HUDEP-2 (cell line): ENCODE measurements around the gene C16orf95.
A peak's percentile ranks its signal among the peaks of the same experiment; 100 is the strongest.

Experiments
- DNase-seq, 76 experiments: peaks; one replicate each; lab custom pipeline; 2025; ENCODE audit not compliant: unreplicated experiment in 76 of 76; lab: John Stamatoyannopoulos, UW

Gene C16orf95

DNA sequence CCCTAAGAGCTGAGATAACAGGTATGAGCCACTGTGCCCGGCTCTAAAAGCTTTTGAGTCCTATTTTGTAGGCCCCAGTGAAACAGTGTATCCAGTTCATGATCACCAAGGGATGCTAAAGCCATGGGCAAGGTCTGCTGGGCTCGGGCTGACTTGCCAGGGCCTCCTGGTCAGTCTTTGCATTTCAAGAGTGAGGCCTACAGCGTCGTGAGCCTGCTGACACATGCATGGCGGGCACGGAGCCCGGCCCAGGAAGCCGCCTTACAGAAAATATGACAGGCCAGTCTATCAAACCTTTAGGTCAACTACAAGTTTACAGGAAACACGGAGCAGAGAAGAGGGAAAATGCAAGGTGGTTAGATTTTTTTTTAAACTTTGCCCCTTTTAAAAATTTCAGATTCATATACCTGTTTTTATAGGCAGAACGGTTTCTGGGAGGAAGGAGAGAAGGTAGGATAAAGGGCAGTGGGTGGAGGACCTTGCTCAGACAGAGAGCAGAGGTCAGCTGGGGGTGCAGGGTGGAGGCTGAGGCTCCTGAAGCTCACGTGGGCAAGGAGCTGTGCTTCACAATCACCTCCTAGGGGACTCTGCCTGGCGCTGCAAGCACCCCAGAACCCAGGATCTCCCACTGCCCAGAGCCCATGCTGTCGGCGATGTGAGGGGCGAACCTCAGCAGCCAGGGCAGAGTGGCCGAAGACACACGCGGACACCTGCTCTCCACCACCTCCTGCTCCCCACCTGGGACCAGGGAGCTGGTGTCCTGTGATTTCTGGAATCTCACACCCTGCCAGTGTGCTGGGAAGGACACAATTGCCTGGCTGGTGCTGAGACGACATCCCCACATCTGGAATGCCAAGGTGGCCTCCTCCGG is 21.3 kb downstream of the C16orf95 start:
- no peak for DNase-seq

DNA sequence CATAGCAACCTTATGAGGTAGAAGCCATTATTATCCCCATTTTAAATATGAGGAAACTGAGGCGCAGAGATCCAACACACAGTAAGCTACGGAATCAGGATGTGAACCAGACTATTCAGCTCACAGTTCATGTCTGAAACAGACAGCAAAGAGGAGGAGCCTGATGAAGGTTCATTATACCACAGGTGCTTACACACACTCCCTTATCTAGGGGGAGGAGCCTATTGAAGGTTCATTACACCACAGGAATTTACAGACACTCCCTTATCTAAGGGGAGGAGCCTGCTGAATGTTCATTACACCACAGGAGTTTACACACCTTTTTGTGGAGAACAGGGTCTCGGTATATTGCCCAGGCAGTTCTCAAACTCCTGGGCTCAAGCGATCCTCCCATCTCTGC is 21.9 kb downstream of the C16orf95 start:
- peak in 21 of 76 experiments; percentile 3 to 49 (median 19) for DNase-seq

DNA sequence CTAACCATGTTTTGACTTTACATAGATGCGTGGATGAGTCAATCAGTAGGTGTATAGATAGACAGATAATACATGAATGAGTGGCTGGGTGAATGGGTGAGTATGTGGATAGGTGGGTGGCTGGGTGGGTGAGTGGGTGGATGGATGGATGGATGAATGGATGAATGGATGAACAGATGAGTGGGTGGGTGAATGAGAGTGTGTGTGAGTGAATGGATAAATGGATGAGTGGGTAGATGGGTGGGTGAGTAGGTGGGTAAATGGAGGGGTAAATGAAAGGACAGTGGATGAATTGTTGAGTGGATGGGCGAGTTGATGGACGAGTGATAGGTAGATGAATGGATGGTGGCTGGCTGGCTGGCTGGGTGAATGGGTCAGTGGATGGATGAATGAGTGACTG is 23.2 kb downstream of the C16orf95 start:
- DNase-seq = no peak

- no peak for DNase-seq
Measured at GRCh38 chr16:87291944-87292343, 25.2 kb downstream of the C16orf95 start.

- DNase-seq = no peak
Measured at GRCh38 chr16:87288753-87289362, 28.3 kb downstream of the C16orf95 start.

- no peak for DNase-seq
Measured at GRCh38 chr16:87286839-87287626, 30.2 kb downstream of the C16orf95 start.

- DNase-seq = no peak
Measured at GRCh38 chr16:87284183-87284582, 33.0 kb downstream of the C16orf95 start.

- DNase-seq = no peak
Measured at GRCh38 chr16:87279094-87279658, 38.0 kb downstream of the C16orf95 start.

DNA sequence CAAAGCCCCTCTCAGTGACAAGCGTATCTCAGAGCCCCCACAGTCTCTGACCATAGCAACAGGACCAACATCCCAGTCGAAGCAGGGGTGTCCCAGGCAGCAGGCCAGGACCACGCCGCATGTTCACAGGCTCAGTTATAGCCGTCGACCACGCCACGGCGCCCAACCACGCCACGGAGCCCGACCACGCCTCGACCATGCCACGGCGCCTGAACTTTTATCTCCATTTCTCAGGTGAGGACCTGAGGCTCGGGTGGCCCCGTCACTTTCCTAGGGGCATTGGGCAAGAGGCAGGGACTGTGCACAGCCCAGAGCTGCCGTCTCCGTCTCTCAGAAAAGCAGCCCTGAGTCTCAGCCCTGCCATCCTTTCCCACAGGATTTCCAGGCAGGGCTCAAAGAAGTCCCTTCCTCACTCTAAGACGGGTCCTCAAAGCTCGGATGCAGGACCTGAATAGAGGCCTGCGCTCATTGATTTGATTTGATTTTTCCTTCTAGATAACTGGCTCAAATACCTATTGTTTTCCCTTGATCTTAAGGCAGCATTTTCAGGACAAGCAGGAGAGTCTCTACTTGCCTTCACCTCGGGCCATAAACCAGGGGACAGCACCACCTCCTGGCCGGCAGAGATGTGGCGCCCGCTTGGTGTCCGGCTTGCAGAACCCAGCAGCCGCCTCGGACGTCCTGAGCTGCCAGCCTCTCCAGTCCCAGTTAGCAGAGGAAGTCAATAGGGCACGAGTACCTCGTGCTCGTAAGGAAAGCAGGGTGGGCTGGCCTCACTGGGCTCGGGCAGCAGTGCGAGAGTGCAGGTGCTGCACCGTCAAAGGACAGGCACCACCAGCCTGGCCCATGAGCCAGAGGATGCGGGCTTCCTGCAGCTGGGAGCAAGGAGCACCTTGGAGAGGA is 38.8 kb downstream of the C16orf95 start:
- peak in 50 of 76 experiments; percentile 3 to 69 (median 33) for DNase-seq

DNA sequence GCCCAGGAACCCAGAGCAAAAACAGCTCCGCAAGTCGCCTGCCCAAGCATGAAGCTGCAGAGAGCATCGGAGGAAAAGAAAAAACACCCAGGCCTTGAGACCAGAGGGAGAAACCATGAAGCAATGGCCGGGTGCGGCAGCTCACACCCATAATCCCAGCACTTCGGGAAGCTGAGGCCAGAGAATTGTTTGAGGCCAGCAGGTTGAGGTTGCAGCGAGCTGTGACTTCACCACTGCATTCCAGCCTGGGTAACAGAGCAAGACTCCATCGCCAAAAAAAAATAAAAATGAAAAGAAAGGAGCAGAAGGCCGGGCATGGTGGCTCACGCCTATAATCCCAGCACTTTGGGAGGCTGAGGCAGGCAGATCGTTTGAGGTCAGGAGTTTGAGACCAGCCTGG is 40.3 kb downstream of the C16orf95 start:
- no peak for DNase-seq

DNA sequence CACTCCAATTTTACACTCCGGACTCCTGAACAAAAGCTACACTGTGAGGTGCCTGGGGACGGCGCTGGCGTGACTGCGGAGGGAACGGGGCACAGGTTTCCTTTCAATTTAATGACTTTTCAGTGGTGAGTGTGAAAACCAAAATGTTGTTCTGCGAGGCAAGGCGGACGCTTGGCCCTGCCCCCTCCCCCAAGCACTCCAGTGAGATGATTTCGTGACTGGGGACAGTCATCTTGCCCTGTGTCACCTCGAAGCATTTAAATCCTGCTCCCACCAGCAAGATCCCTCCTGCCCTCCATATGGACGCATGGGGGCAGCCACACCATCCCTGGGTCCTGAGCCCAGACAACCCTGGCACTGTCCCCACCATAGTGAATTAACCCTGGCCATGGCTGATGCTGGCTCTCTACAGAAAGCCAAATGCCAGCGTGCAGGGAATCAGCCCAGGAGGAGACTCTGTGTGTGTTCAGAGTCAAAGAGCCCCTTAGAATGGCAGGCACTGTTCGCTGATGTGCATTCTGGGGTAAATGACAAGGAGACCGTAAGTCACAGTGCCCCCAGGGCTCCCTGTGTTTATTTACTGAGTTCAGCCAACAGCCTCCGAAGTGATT is 41.0 kb downstream of the C16orf95 start:
- DNase-seq = no peak

DNA sequence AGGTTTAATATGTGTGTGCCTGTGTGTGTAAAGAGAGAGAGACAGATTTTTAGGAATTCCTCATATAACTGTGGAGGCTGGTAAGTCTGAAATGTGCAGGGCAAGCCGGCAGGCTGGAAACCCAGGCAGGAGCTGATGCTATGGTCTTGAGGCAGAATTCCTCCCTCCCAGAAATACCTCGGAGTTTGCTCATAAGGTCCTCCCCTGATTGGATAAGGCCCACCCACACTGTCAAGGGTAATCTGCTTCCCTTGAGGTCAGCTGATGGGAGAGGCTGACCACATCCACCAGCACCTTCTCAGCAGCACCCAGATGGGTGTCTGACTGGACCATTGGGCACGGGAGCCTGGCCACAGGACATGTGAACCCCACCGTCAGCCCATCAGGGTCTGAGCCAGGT is 42.4 kb downstream of the C16orf95 start:
- DNase-seq = no peak

- DNase-seq = no peak
Measured at GRCh38 chr16:87273471-87274030, 43.6 kb downstream of the C16orf95 start.

DNA sequence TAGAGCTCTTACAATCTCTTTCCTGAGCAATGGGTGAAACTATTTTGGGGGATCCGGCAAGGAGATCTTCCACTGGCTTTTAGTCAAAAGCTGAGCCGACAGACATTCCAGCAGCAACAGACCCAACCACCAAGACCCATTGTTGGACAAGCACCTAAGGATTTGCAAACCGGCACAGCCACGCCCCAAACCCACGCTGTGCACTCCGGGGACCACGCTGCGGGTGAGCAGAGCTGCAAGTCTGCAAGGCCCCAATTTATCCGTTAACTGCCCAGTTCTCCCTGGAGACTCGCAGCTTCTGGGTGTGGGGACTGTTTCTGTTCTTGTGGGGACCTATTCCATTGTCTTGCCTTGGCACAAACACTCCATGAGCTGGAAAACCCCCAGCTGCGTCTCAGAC is 45.9 kb downstream of the C16orf95 start:
- no peak for DNase-seq

- DNase-seq = no peak
Measured at GRCh38 chr16:87267566-87267965, 49.6 kb downstream of the C16orf95 start.

DNA sequence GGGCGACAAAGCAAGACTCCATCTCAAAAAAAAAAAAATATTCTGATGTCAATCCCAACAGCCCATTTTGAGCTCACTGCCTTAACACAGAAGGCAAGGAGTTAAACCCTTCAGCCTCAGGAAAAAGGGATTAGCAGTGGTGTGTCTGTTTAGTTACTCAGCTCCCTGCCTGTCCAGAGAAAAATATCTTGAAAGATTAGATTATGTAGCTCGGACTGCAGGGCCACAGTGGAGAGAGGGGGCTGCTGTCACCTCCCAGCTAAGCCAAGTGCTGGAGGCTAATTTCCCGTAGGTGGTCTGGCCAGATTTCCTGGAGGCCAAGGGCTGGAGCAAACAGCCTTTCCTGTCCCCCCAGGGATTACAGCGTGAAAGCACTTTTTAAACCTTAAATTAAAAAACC is 50.3 kb downstream of the C16orf95 start:
- DNase-seq = no peak

DNA sequence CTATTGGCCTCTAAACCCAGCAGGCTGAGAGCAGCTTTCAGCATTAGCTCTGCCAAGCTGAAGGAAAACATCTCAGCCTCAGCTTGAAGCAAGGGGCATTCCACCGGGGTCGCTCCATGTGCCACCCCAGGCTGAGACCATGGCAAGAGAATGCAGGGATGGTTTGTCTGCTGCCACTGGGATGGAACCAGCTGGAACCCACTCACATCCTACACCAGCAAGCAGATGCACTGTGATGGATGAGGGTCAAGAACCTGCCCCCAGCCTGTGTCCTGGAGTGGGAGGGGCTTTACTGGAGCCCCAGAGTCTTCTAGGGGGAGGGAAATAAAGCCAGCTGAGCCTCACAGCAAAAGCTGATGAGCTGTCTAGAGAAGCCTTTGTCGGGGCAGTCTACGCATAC is 51.9 kb downstream of the C16orf95 start:
- DNase-seq = no peak

- no peak for DNase-seq
Measured at GRCh38 chr16:87264634-87265033, 52.6 kb downstream of the C16orf95 start.

DNA sequence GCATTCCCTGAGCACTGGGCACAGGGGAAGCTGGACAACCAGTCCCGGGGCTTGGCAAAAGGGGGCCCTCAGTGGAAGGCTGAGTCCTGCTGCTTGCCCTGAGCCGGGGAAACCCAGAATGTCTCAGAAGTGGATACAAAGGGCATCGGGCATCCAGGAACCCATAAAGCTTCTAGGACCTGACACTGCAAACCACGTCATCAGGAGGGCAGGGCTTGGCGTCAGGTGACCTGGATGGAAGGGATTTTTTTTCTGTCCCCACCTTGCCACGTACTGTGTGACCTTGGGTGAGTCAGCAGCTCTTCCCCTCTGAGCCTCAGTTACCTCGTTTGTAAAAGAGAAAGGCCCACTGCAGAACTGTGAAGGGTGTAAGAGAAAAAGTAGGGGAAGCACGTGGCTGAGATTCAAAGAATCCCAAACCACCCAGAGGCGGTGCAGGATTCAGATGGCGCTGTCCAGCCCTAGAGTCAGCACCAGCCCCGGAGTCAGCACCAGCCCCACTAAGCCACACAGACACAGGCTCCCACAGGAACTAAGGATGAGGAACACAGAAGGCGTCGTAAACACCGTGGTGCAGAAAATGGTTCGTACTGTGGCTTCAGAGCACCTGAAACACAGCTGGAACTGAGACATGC is 53.7 kb downstream of the C16orf95 start:
- DNase-seq = no peak
